Kidney (tissue), 14 donors: ENCODE results near the gene THAP6. TPM values are rescaled to one million over a fixed set of nuclear protein-coding genes. Genes with fewer than 3 reads are reported as not detected.

Experiments
- DNase-seq, 5 donors: peaks; one replicate each; pipeline ENCODE4 v3.0.0-alpha.2; 2013 to 2020
- FAIRE-seq: peaks from 2 replicates; lab custom pipeline; 2012; peaks lifted over from hg19 to GRCh38; lab: Jason Lieb, UNC
- H3K27ac ChIP-seq, 2 donors: one replicate each; pipeline ENCODE4 v1.7.0; 2013; ENCODE audit warnings: low read depth in 2 of 2, low read length in 2 of 2, inconsistent platforms in 1 of 2
- H3K27me3 ChIP-seq: one replicate; pipeline ENCODE4 v1.7.1; 2013; ENCODE audit warnings: low read length, inconsistent platforms; ENCODE audit not compliant: control insufficient read depth, insufficient read depth
- H3K36me3 ChIP-seq, 3 donors: one replicate each; pipeline versions ENCODE4 v1.7.0 to v1.7.1; 2013; ENCODE audit warnings: low read length in 3 of 3, control low read depth in 1 of 3, inconsistent platforms in 1 of 3; ENCODE audit not compliant: insufficient read depth in 3 of 3, control insufficient read depth in 2 of 3
- H3K4me1 ChIP-seq, 3 donors: one replicate each; pipeline versions ENCODE4 v1.7.0 to v1.7.1; 2013; ENCODE audit warnings: low read length in 3 of 3, inconsistent platforms in 1 of 3, low read depth in 1 of 3; ENCODE audit not compliant: control insufficient read depth in 2 of 3, insufficient read depth in 2 of 3
- H3K4me3 ChIP-seq, 3 donors: one replicate each; pipeline versions ENCODE4 v1.7.0 to v1.8.1; 2013; ENCODE audit warnings: low read length in 3 of 3, control low read depth in 1 of 3, inconsistent platforms in 1 of 3
- H3K9ac ChIP-seq, 3 donors: one replicate each; pipeline versions ENCODE4 v1.7.0 to v1.7.1; 2013; ENCODE audit warnings: low read length in 3 of 3, control low read depth in 1 of 3, inconsistent platforms in 1 of 3
- H3K9me3 ChIP-seq, 3 donors: one replicate each; pipeline versions ENCODE4 v1.7.0 to v1.7.1; 2013; ENCODE audit warnings: low read length in 3 of 3, control low read depth in 1 of 3, inconsistent platforms in 1 of 3; ENCODE audit not compliant: control insufficient read depth in 2 of 3, insufficient read depth in 1 of 3
- CTCF ChIP-seq: IDR thresholded peaks from 3 replicates; pipeline ENCODE4 v1.5.1; 2012; ENCODE audit warnings: mild to moderate bottlenecking, moderate library complexity, borderline replicate concordance; ENCODE audit not compliant: insufficient read depth; ENCODE audit errors: extremely low read depth
- intact Hi-C: fragments of 100-400 bp; cut with DNase I; formaldehyde crosslinking; loops from one replicate; pipeline ENCODE4 v1.11.1; 2022
- polyA plus RNA-seq: library from polyadenylated mRNA; stranded (reverse); fragments of 350-450 nt; fragmentation: Illumina TruSeq; extraction: RNeasy Lipid Tissue Mini Kit (QIAGEN cat#74804); gene quantifications from one replicate; pipeline ENCODE4 v1.2.3, GENCODE V29; 2014; ENCODE audit warnings: low read depth, low replicate concordance; ENCODE audit not compliant: insufficient read depth
- total RNA-seq: library from RNA; stranded (reverse); fragmentation: NEBNext Ultra II Directional; extraction: Animal tissue kit (Norgen Biotek cat#: 25700); gene quantifications from one replicate; pipeline ENCODE4 v1.2.1, GENCODE V29; 2021
- donor health status: control.
- donor health status: control.
- donor health status: control.
- donor health status: control.
- donor health status: control.
- donor health status: DM: yes; HTN: yes; CAD: no.
- donor health status: Normal renal cell carcinoma (clear cell type).

The THAP6 gene
- total and polyA plus RNA-seq, 2 donors from 2014 or later, result 6.4 to 22.1 TPM

- FAIRE-seq (no peak), DNase-seq (no peak)
- Histone ChIP-seq H3K27me3 (no peaks in the 10 kb centered on the region), H3K4me1 (no peaks in the 10 kb centered on the region), H3K36me3 (peaks cover 4 to 28% (median 10%) of the 10 kb centered on the region in 3 donors), H3K9ac (no peak overlapping the region), H3K4me3 (no peak overlapping the region), H3K27ac (no peak overlapping the region), H3K9me3 (no peaks in the 10 kb centered on the region)
- TF ChIP-seq CTCF, result no peak
- intact Hi-C loops, result no loop called here
These were observed 18.8 kb upstream of the THAP6 start for GRCh38 chr4:75495476-75495875.

GRCh38 chr4:75496406-75496805, 17.9 kb upstream of the THAP6 start:
- intact Hi-C loops, result no loop called here

GRCh38 chr4:75497133-75497532, 17.1 kb upstream of the THAP6 start:
- TF ChIP-seq CTCF, result no peak
- H3K4me3 ChIP-seq, result no peak overlapping the region
- H3K27ac ChIP-seq, result no peak overlapping the region
- intact Hi-C loops, result no loop called here
- FAIRE-seq (no peak), DNase-seq (no peak)
- no peaks in the 10 kb centered on the region for H3K27me3 ChIP-seq
- H3K4me1 ChIP-seq, result no peaks in the 10 kb centered on the region
- H3K9me3 ChIP-seq, result no peaks in the 10 kb centered on the region
- H3K36me3 ChIP-seq, result peaks cover 4 to 23% (median 10%) of the 10 kb centered on the region in 3 donors
- H3K9ac ChIP-seq, result no peak overlapping the region

More at GRCh38 chr4:75496406-75496805, 17.9 kb upstream of the THAP6 start:
- no peak for DNase-seq
- Histone ChIP-seq H3K9me3 (no peaks in the 10 kb centered on the region), H3K4me1 (no peaks in the 10 kb centered on the region), H3K27ac (no peak overlapping the region), H3K27me3 (no peaks in the 10 kb centered on the region), H3K4me3 (no peak overlapping the region), H3K36me3 (peaks cover 4 to 25% (median 10%) of the 10 kb centered on the region in 3 donors), H3K9ac (no peak overlapping the region)
- TF ChIP-seq CTCF, result no peak
- FAIRE-seq, result no peak

- intact Hi-C loops, result no loop called here
- Histone ChIP-seq H3K36me3 (peaks cover 4 to 18% (median 10%) of the 10 kb centered on the region in 3 donors), H3K4me3 (no peak overlapping the region), H3K27me3 (no peaks in the 10 kb centered on the region), H3K9me3 (no peaks in the 10 kb centered on the region), H3K27ac (no peak overlapping the region), H3K4me1 (no peaks in the 10 kb centered on the region), H3K9ac (no peak overlapping the region)
- no peak for FAIRE-seq
- no peak for DNase-seq
- no peak for TF ChIP-seq CTCF
These were observed 16.2 kb upstream of the THAP6 start for GRCh38 chr4:75498041-75498440.
